NCI-H1048 (cell line): ENCODE data around the gene BCL2A1.
"Not testable (repeated sequence)": the region's sequence is repeated elsewhere in the genome, so short reads cannot be mapped to it uniquely, and the experiment has no call there.

Experiments used
- DNase-seq: peaks from one replicate; lab custom pipeline; 2025; lab: John Stamatoyannopoulos, UW

The BCL2A1 gene

GRCh38 chr15:79970624-79971434 lies at the start of gene BCL2A1:
Gene BCL2A1, minus strand, starts transcription at chr15:79971196. Its CDS starts 77 bp downstream, at chr15:79971119.
- no peak for DNase-seq

GRCh38 chr15:80020731-80021130 lies 49.7 kb upstream of the BCL2A1 start:
- DNase-seq = no peak

GRCh38 chr15:80020149-80020548 lies 49.2 kb upstream of the BCL2A1 start:
- not testable (repeated sequence) for DNase-seq

- DNase-seq = no peak
Observed at GRCh38 chr15:80019168-80019745, 48.3 kb upstream of the BCL2A1 start.

GRCh38 chr15:80017139-80017538 lies 46.1 kb upstream of the BCL2A1 start:
- DNase-seq = not testable (repeated sequence)

- DNase-seq = not testable (repeated sequence)
Observed at GRCh38 chr15:80016506-80016905, 45.5 kb upstream of the BCL2A1 start.

- no peak for DNase-seq
Observed at GRCh38 chr15:80015156-80015555, 44.2 kb upstream of the BCL2A1 start.

- DNase-seq = not testable (repeated sequence)
Observed at GRCh38 chr15:80014186-80014585, 43.2 kb upstream of the BCL2A1 start.

- DNase-seq = no peak
Observed at GRCh38 chr15:80012060-80012726, 41.2 kb upstream of the BCL2A1 start.

GRCh38 chr15:80011596-80011995 lies 40.6 kb upstream of the BCL2A1 start:
- no peak for DNase-seq

- DNase-seq = not testable (repeated sequence)
Observed at GRCh38 chr15:80011041-80011523, 40.1 kb upstream of the BCL2A1 start.

GRCh38 chr15:80010131-80010673 lies 39.2 kb upstream of the BCL2A1 start:
- no peak for DNase-seq

- no peak for DNase-seq
Observed at GRCh38 chr15:80007532-80007931, 36.5 kb upstream of the BCL2A1 start.

- DNase-seq = no peak
Observed at GRCh38 chr15:80006946-80007345, 36.0 kb upstream of the BCL2A1 start.

- no peak for DNase-seq
Observed at GRCh38 chr15:80003934-80004472, 33.0 kb upstream of the BCL2A1 start.

- no peak for DNase-seq
Observed at GRCh38 chr15:80003171-80003570, 32.2 kb upstream of the BCL2A1 start.

GRCh38 chr15:80002267-80002666 lies 31.3 kb upstream of the BCL2A1 start:
- no peak for DNase-seq

GRCh38 chr15:79994615-79995014 lies 23.6 kb upstream of the BCL2A1 start:
- DNase-seq = no peak

GRCh38 chr15:79991826-79992225 lies 20.8 kb upstream of the BCL2A1 start:
- DNase-seq = no peak

GRCh38 chr15:79990997-79991334 lies 20.0 kb upstream of the BCL2A1 start:
- DNase-seq = no peak

- no peak for DNase-seq
Observed at GRCh38 chr15:79990280-79990996, 19.4 kb upstream of the BCL2A1 start.

GRCh38 chr15:79989682-79990081 lies 18.7 kb upstream of the BCL2A1 start:
- no peak for DNase-seq
